ENCODE measurements around the gene FNDC3A.

- TF ChIP-seq, protein P1, sequence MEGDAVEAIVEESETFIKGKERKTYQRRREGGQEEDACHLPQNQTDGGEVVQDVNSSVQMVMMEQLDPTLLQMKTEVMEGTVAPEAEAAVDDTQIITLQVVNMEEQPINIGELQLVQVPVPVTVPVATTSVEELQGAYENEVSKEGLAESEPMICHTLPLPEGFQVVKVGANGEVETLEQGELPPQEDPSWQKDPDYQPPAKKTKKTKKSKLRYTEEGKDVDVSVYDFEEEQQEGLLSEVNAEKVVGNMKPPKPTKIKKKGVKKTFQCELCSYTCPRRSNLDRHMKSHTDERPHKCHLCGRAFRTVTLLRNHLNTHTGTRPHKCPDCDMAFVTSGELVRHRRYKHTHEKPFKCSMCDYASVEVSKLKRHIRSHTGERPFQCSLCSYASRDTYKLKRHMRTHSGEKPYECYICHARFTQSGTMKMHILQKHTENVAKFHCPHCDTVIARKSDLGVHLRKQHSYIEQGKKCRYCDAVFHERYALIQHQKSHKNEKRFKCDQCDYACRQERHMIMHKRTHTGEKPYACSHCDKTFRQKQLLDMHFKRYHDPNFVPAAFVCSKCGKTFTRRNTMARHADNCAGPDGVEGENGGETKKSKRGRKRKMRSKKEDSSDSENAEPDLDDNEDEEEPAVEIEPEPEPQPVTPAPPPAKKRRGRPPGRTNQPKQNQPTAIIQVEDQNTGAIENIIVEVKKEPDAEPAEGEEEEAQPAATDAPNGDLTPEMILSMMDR (IDR thresholded peaks at IDR 0.05; ENCODE audit: insufficient read depth, low read length) = no peak
- TF ChIP-seq POLR2AphosphoS5 (IDR thresholded peaks at IDR 0.05; ENCODE audit: low read depth) (no peak), SPI1 (IDR thresholded peaks at IDR 0.05; ENCODE audit: borderline replicate concordance, low read depth) (no peak)
Measured at GRCh38 chr13:49245101-49245500, 269.4 kb downstream of the FNDC3A start.

Measured in HL-60 (cell line).